A549 (cell line): Measurements from ENCODE around the gene PARD3B. TPM values are rescaled to one million over a fixed set of nuclear protein-coding genes. Genes with fewer than 3 reads are reported as not detected.

ENCODE experiments used
- ATAC-seq, 2 experiments: fragments of 200-7000 bp in 1 of 2; fragments of >200 bp in 1 of 2; cut with Nextera tagmentation in 1 of 2; cut with Tn5 transposase in 1 of 2; 3 replicates each; pipeline versions ENCODE4 v1.8.0 to v1.9.1; 2018 to 2020; ENCODE audit warnings: mild to moderate bottlenecking in 1 of 2, moderate library complexity in 1 of 2
- CTCF ChIA-PET: fragments of 300-600 bp; sonication (Branson Sonifier 250); formaldehyde crosslinking; extraction: SDS; loops from one replicate; lab custom pipeline; 2021; ENCODE audit warnings: antibody characterized with exemption, inconsistent platforms; lab: Yijun Ruan, JAX
- POLR2A ChIA-PET: fragments of 350-600 bp; formaldehyde crosslinking; extraction: SDS; loops from one replicate; lab custom pipeline; 2021; ENCODE audit warnings: antibody characterized with exemption, inconsistent platforms; lab: Yijun Ruan, JAX
- DNase-seq, 2 experiments: peaks; one replicate each; pipeline versions ENCODE4 v3.0.0 to v3.0.0-alpha.2; 2011 to 2016; ENCODE audit warnings: low read depth in 1 of 2, low spot score in 1 of 2
- FAIRE-seq: peaks from 2 replicates; lab custom pipeline; 2011; peaks lifted over from hg19 to GRCh38; lab: Jason Lieb, UNC
- H3K27ac ChIP-seq, 2 experiments: fragments of >200 bp; sonication (Bioruptor Twin); formaldehyde crosslinking; 3 replicates each; pipeline ENCODE4 v1.5.1; 2016 to 2017
- H3K4me1 ChIP-seq: fragments of >200 bp; sonication (Bioruptor Twin); formaldehyde crosslinking; 3 replicates; pipeline ENCODE4 v1.6.1; 2016
- H3K4me2 ChIP-seq: fragments of >200 bp; sonication (Bioruptor Twin); formaldehyde crosslinking; 3 replicates; pipeline ENCODE4 v1.6.1; 2016
- H3K4me3 ChIP-seq: fragments of >200 bp; sonication (Bioruptor Twin); formaldehyde crosslinking; 3 replicates; pipeline ENCODE4 v1.5.1; 2016
- H3K9me3 ChIP-seq: fragments of >200 bp; sonication (Bioruptor Twin); formaldehyde crosslinking; 3 replicates; pipeline ENCODE4 v1.6.1; 2016
- ATOH8 ChIP-seq: fragments of 250-450 bp; sonication (Bioruptor Pico); IDR thresholded peaks from 2 replicates; pipeline ENCODE4 v1.5.0; 2020; ENCODE audit warnings: low read depth, mild to moderate bottlenecking, moderate library complexity
- CBX2 ChIP-seq: fragments of 200-600 bp; sonication (generic); IDR thresholded peaks from 2 replicates; pipeline ENCODE4 v1.6.1; 2016; ENCODE audit warnings: low read depth, mild to moderate bottlenecking, borderline replicate concordance
- CHD4 ChIP-seq: fragments of 200-600 bp; sonication (generic); IDR thresholded peaks from 2 replicates; pipeline ENCODE4 v1.6.1; 2016; ENCODE audit warnings: antibody characterized with exemption, mild to moderate bottlenecking, borderline replicate concordance
- EHMT2 ChIP-seq: fragments of 200-600 bp; sonication (generic); IDR thresholded peaks from 2 replicates; pipeline ENCODE4 v1.6.1; 2016; ENCODE audit warnings: antibody characterized with exemption, low read depth, mild to moderate bottlenecking, moderate library complexity
- FOSL2 ChIP-seq, 2 experiments: fragments of 450-650 bp in 1 of 2; fragments of >200 bp in 1 of 2; sonication (Bioruptor Twin) in 1 of 2; formaldehyde crosslinking; IDR thresholded peaks; 2 replicates each; pipeline versions ENCODE4 v1.5.0 to v1.6.1; 2016 to 2020; ENCODE audit warnings: mild to moderate bottlenecking in 1 of 2, moderate library complexity in 1 of 2
- HMGXB4 ChIP-seq: fragments of 250-450 bp; sonication (Bioruptor Pico); IDR thresholded peaks from 2 replicates; pipeline ENCODE4 v1.5.0; 2021; ENCODE audit warnings: mild to moderate bottlenecking, moderate library complexity, borderline replicate concordance
- HOXB13 ChIP-seq: fragments of 250-450 bp; sonication (Bioruptor Pico); IDR thresholded peaks from 2 replicates; pipeline ENCODE4 v1.5.0; 2020; ENCODE audit warnings: low read depth, mild to moderate bottlenecking, moderate library complexity
- JUN ChIP-seq, 2 experiments: fragments of >200 bp; sonication (Bioruptor Twin); formaldehyde crosslinking; IDR thresholded peaks; 2 replicates in 1 of 2; 3 replicates in 1 of 2; pipeline ENCODE4 v1.6.1; 2016 to 2017
- JUNB ChIP-seq: fragments of >200 bp; sonication (Bioruptor Twin); formaldehyde crosslinking; IDR thresholded peaks from 2 replicates; pipeline ENCODE4 v1.6.1; 2016
- MAFK ChIP-seq: fragments of 450-650 bp; IDR thresholded peaks from 2 replicates; pipeline ENCODE4 v1.6.1; 2014; ENCODE audit not compliant: partially characterized antibody
- MAZ ChIP-seq: fragments of 150-350 bp; IDR thresholded peaks from 2 replicates; pipeline ENCODE4 v1.6.1; 2014; ENCODE audit warnings: antibody characterized with exemption, low read depth, low read length, borderline replicate concordance
- NR3C1 ChIP-seq: fragments of >200 bp; sonication (Bioruptor Twin); formaldehyde crosslinking; IDR thresholded peaks from 3 replicates; pipeline ENCODE4 v1.6.1; 2017
- PBX3 ChIP-seq: IDR thresholded peaks from 2 replicates; pipeline ENCODE4 v1.6.1; 2012
- REST ChIP-seq: fragments of 200-600 bp; sonication (generic); IDR thresholded peaks from 2 replicates; pipeline ENCODE4 v1.6.1; 2016; ENCODE audit warnings: antibody characterized with exemption, mild to moderate bottlenecking, moderate library complexity
- RFX5 ChIP-seq: fragments of 450-650 bp; IDR thresholded peaks from 2 replicates; pipeline ENCODE4 v1.7.1; 2014; ENCODE audit warnings: antibody characterized with exemption, mild to moderate bottlenecking, moderate library complexity
- SREBF2 ChIP-seq: fragments of 450-650 bp; IDR thresholded peaks from 2 replicates; pipeline ENCODE4 v1.6.1; 2014; ENCODE audit warnings: mild to moderate bottlenecking, moderate library complexity
- ZFP36 ChIP-seq: fragments of 450-650 bp; IDR thresholded peaks from 2 replicates; pipeline ENCODE4 v1.6.1; 2014; ENCODE audit warnings: borderline replicate concordance; ENCODE audit not compliant: partially characterized antibody
- whole genome bisulfite sequencing: methylation state at CpG from one replicate; pipeline ENCODE4 v1.1.6; 2017; ENCODE audit errors: missing lambda C conversion rate; 5-methylcytosine and 5-hydroxymethylcytosine counted together
- polyA plus RNA-seq, 4 experiments: library from polyadenylated mRNA; depleted of rRNA in 3 of 4; stranded (reverse); fragments of >200 nt; fragmentation: RNase III in 1 of 4; extraction: RNeasy Plus Mini Kit Qiagen cat#74134 plus additional on column Dnase treatment in 1 of 4; gene quantifications; 2 replicates in 3 of 4; 3 replicates in 1 of 4; pipeline ENCODE4 v1.2.3, GENCODE V29; 2011 to 2017
- TF ChIP-seq, protein P1 (sequence below): fragments of >200 bp; sonication (Bioruptor Twin); formaldehyde crosslinking; IDR thresholded peaks from 3 replicates; pipeline ENCODE4 v1.6.1; 2016

PARD3B gene
- polyA plus RNA-seq, 2 of the 4 experiments (the other 2 are of a cell fraction): 1.2 to 2.4 TPM

DNA sequence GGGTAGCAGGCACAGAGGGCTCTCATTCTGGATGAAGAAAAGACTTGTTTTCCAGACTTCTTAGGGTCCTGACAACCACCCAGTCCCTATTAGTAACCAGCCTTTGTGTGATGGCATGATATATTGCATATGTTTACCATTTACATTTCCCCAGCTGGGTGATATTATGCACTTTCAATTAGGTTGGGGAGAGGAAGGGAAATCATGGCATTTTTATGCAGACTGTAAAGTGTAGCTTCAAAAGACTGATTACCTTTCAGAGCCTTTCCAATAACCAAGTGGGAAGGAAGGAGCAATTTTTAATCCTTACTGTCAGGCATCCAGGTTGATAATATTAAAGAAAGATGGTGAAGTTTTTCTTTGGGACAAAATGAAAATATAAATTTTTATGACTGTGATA is 896.2 kb downstream of the PARD3B start (continued):
- TF ChIP-seq REST: no peak
- TF ChIP-seq HMGXB4 (CRISPR knock-in tag): no peak
- no peak for TF ChIP-seq HOXB13
- no peak for TF ChIP-seq ATOH8 (CRISPR knock-in tag)
- TF ChIP-seq MAZ: no peak

DNA sequence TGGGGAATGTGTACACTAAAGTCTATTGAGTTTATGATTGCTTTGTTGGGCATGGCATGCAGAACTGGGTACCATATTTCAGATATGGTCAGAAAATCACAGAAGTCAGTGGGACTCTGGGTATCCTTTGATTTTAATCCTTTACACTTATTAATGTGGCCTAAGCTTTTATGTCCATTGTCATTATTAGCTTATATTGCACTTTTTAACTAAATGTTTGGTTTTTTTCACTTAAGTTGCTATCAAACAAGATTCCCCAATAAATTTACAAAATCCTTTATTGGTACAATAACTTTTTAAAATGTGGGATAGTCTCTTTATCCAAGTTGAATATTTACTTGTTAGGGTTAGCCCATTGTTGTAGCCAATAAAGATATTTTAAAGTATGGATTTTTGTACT is 902.9 kb downstream of the PARD3B start:
- no peak overlapping the region for H3K27ac ChIP-seq
- peak; percentile 33 for TF ChIP-seq MAFK
- TF ChIP-seq SREBF2: no peak
- TF ChIP-seq, all 56 proteins: peak for 1
- ChIA-PET CTCF (interaction anchor here (1.2 kb wide), 1 partner anchor 440 kb away, joined by 4 read pairs; no protein-coding TSS in a partner anchor), POLR2A (no interaction called here)
- no peak overlapping the region for H3K4me2 ChIP-seq
- H3K4me1 ChIP-seq: no peaks in the 10 kb centered on the region
- H3K4me3 ChIP-seq: no peak overlapping the region
- H3K9me3 ChIP-seq: peaks cover 4% of the 10 kb centered on the region; the same call in 1 of the 3 replicates
- FAIRE-seq: no peak
- no peak for ATAC-seq
- no peak for DNase-seq

- no peak overlapping the region for H3K4me3 ChIP-seq
- no peaks in the 10 kb centered on the region for H3K9me3 ChIP-seq
- H3K4me1 ChIP-seq: no peaks in the 10 kb centered on the region
- WGBS: 50% methylated on average over 4 of the region's 4 CpGs
- H3K27ac ChIP-seq: no peak overlapping the region
- DNase-seq (no peak), FAIRE-seq (no peak), ATAC-seq (no peak)
- ChIA-PET CTCF (no interaction called here), POLR2A (no interaction called here)
- no peak for TF ChIP-seq ZFP36
- no peak for TF ChIP-seq JUN (IDR thresholded peaks at IDR 0.05)
- no peak for TF ChIP-seq EHMT2
- TF ChIP-seq JUNB: no peak
- TF ChIP-seq NR3C1: no peak
- no peak for TF ChIP-seq FOSL2 (IDR thresholded peaks at IDR 0.05)
- TF ChIP-seq FOSL2 (CRISPR knock-in tag; IDR thresholded peaks at IDR 0.05): no peak
- TF ChIP-seq PBX3: no peak
- TF ChIP-seq RFX5: no peak
- TF ChIP-seq CHD4: no peak
- TF ChIP-seq, protein P1, sequence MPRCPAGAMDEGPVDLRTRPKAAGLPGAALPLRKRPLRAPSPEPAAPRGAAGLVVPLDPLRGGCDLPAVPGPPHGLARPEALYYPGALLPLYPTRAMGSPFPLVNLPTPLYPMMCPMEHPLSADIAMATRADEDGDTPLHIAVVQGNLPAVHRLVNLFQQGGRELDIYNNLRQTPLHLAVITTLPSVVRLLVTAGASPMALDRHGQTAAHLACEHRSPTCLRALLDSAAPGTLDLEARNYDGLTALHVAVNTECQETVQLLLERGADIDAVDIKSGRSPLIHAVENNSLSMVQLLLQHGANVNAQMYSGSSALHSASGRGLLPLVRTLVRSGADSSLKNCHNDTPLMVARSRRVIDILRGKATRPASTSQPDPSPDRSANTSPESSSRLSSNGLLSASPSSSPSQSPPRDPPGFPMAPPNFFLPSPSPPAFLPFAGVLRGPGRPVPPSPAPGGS: no peak
- TF ChIP-seq CBX2: no peak
- H3K4me2 ChIP-seq: no peak overlapping the region
Observed at GRCh38 chr2:205451901-205452512, 906.7 kb downstream of the PARD3B start.
